RWPE2 (cell line): ENCODE data around the gene ASTN1.

Experiments used
- ATAC-seq: fragments of 200-7000 bp; cut with Tn5 transposase; 3 replicates; pipeline ENCODE4 v1.9.1; 2021; ENCODE audit warnings: low read depth
- DNase-seq: peaks from one replicate; pipeline ENCODE4 v3.0.0-alpha.2; 2020; ENCODE audit warnings: low spot score
- H3K27ac ChIP-seq: fragments of 450-650 bp; 2 replicates; pipeline ENCODE4 v1.5.1; 2017; ENCODE audit warnings: mild to moderate bottlenecking; ENCODE audit not compliant: poor library complexity, severe bottlenecking
- H3K27me3 ChIP-seq: fragments of 250-450 bp; sonication (Bioruptor Pico); 2 replicates; pipeline ENCODE4 v1.5.1; 2021; ENCODE audit warnings: mild to moderate bottlenecking, moderate library complexity; ENCODE audit not compliant: insufficient read depth, poor library complexity, severe bottlenecking
- H3K36me3 ChIP-seq: fragments of 250-450 bp; sonication (Bioruptor Pico); 2 replicates; pipeline ENCODE4 v1.5.1; 2020; ENCODE audit warnings: low read depth, mild to moderate bottlenecking, moderate library complexity
- H3K4me1 ChIP-seq: fragments of 250-450 bp; sonication (Bioruptor Pico); 2 replicates; pipeline ENCODE4 v1.5.1; 2021; ENCODE audit warnings: mild to moderate bottlenecking, moderate library complexity; ENCODE audit not compliant: insufficient read depth, poor library complexity, severe bottlenecking
- H3K4me3 ChIP-seq: fragments of 250-450 bp; sonication (Bioruptor Pico); 2 replicates; pipeline ENCODE4 v1.5.1; 2021; ENCODE audit warnings: mild to moderate bottlenecking, moderate library complexity; ENCODE audit not compliant: severe bottlenecking
- H3K9me3 ChIP-seq: fragments of 250-450 bp; sonication (Bioruptor Pico); 2 replicates; pipeline ENCODE4 v1.5.1; 2021; ENCODE audit warnings: mild to moderate bottlenecking, moderate library complexity; ENCODE audit not compliant: severe bottlenecking
- TF ChIP-seq, protein P1 (sequence below): fragments of 450-650 bp; IDR thresholded peaks from one replicate; pipeline ENCODE4 v1.5.1; 2017; ENCODE audit warnings: mild to moderate bottlenecking, moderate library complexity; ENCODE audit not compliant: poor library complexity, severe bottlenecking

ASTN1 gene

DNA sequence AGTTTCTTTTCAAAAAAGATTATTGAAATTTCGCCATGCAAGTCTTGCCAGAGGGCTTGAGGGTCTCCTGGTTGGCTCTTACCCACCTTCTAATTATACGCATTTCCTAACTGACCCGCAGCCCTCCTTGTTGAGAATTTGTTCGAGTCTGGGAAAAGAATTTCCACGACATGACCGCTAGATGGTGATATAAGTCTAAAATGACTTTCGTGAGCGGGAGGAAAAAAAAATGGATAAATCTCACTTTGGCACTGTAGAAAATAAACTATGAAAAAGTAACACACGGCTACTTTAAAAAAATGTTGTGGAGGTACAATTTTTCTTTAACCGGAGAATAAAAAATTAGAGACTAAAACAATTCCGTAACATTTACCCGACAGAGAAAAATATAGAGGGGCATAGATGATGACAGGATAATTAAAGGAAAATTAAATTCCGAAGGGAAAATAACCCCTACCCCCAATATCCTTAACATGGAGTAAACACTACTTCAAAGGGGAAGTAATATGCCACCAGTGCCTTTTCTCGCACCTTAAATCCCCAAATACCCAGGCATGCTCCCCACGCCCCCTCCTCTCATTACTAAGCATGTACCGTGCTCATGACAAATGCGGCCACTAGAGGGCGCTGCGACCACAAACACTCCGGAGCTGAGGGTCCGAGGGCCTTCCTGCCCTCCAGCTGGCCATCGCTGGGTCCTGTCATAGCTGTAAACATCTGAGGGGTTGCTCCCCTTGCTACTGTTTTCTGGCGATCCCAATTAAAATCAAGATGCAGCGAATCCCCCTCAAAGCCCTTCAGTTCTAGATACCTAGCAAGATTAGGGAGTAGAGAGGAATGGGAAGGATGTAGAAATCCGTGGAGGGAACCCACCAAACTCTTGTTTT lies 266.9 kb downstream of the ASTN1 start:
- Histone ChIP-seq H3K27me3 (peaks cover 20% of the 10 kb centered on the region), H3K4me3 (no peak overlapping the region), H3K36me3 (no peaks in the 10 kb centered on the region), H3K4me1 (no peaks in the 10 kb centered on the region), H3K27ac (no peak overlapping the region), H3K9me3 (no peaks in the 10 kb centered on the region)
- ATAC-seq (peak; percentile 65), DNase-seq (no peak)
- TF ChIP-seq, protein P1, sequence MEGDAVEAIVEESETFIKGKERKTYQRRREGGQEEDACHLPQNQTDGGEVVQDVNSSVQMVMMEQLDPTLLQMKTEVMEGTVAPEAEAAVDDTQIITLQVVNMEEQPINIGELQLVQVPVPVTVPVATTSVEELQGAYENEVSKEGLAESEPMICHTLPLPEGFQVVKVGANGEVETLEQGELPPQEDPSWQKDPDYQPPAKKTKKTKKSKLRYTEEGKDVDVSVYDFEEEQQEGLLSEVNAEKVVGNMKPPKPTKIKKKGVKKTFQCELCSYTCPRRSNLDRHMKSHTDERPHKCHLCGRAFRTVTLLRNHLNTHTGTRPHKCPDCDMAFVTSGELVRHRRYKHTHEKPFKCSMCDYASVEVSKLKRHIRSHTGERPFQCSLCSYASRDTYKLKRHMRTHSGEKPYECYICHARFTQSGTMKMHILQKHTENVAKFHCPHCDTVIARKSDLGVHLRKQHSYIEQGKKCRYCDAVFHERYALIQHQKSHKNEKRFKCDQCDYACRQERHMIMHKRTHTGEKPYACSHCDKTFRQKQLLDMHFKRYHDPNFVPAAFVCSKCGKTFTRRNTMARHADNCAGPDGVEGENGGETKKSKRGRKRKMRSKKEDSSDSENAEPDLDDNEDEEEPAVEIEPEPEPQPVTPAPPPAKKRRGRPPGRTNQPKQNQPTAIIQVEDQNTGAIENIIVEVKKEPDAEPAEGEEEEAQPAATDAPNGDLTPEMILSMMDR = peak; percentile 92

DNA sequence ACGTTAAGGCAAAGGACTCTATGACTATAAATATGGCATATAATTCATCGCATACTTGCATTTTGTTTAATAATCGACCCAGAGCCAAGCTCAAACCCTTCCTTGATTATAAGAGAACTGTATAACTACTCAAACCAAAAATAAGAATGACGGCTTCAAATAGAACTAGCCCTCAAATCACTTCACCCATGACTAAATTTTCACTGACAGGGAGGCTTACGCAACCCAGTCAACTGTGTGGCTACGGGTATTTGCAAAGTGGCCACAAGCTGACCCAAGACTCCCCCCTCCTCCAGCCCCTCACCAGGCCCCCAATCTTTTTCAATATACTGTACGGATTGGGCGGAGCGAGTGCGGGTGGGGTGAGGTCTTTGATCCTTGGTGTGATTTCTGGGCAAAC lies 268.3 kb downstream of the ASTN1 start:
- Histone ChIP-seq H3K4me1 (no peaks in the 10 kb centered on the region), H3K27me3 (peaks cover 16% of the 10 kb centered on the region), H3K36me3 (no peaks in the 10 kb centered on the region)

DNA sequence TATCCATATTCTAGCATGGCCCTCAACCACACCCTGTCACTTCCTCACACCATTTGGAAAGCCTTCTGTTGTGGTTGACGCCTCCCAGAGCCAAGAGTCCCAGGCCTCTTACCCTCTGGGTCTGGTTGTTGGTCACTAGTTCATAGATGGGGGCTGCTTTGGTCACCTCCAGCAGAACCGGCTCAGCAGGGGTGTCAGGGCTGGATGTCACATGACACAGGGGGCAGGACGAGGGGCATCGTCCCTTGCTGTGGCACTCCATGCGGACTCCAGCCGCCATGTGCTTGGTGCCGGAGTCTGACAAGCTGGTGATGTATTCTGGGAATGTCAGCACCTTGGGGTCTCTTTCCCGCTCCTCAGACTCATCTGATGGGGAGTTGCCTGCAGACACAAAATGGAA lies 270.1 kb downstream of the ASTN1 start:
- DNase-seq = no peak
- no peaks in the 10 kb centered on the region for H3K36me3 ChIP-seq
- TF ChIP-seq, protein P1 = no peak
- no peak for ATAC-seq
- no peak overlapping the region for H3K27ac ChIP-seq
- peaks cover 16% of the 10 kb centered on the region for H3K27me3 ChIP-seq
- no peak overlapping the region for H3K4me3 ChIP-seq
- no peaks in the 10 kb centered on the region for H3K9me3 ChIP-seq
- H3K4me1 ChIP-seq = no peaks in the 10 kb centered on the region

More for the DNA sequence above, 268.3 kb downstream of the ASTN1 start:
- Histone ChIP-seq H3K4me3 (no peak overlapping the region), H3K9me3 (no peaks in the 10 kb centered on the region), H3K27ac (no peak overlapping the region)
- DNase-seq (no peak), ATAC-seq (no peak)
- TF ChIP-seq, protein P1 = no peak

DNA sequence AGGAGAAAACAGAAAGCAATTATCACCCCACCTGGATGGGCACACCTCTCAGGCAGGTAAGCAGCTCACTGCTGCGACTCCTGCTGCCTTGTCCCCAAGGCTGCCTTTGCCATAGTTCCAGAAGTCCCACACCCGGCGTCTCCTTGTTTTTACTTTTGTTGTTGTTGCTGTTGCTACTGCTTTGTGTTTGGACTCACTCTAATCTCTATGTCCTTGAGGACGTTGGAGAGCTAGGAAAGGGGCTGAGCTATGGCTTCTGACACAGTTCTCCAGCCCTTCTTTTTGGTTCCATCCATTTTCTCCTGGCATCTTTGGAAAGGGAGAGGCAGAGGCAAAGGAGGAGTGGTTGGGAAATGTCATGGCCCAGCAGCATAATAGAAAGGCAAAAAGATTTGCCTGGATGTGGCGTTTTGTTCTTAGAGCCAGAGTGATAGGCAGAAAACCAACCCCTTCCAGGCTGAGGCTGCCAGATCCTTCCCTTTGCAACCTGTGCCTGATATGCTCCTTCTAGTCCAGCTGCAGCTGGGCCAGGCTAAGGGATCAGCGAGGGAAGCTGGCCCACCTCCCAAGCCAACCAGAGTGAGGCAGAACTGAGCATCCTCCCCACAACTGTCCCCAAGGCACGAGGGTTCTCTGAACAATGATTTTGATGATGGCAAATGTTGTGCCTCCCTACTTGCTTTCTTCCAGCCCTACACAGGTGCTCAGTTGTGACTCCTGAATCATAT lies 270.7 kb downstream of the ASTN1 start:
- ATAC-seq (no peak), DNase-seq (no peak)
- TF ChIP-seq, protein P1 = no peak
- H3K27me3 ChIP-seq = peaks cover 13% of the 10 kb centered on the region
- no peaks in the 10 kb centered on the region for H3K9me3 ChIP-seq
- H3K4me1 ChIP-seq = no peaks in the 10 kb centered on the region
- H3K27ac ChIP-seq = no peak overlapping the region
- H3K4me3 ChIP-seq = no peak overlapping the region
- H3K36me3 ChIP-seq = no peaks in the 10 kb centered on the region
